Measurements from ENCODE around the gene VAMP7.

- TF ChIP-seq POLR2A (IDR thresholded peaks at IDR 0.05) (no peak), CTCF (IDR thresholded peaks at IDR 0.05) (no peak)
Measured at GRCh38 chrX:155870958-155871357, 10.2 kb upstream of the VAMP7 start.

All from right lobe of liver (tissue), 4 donors.